Body of pancreas (tissue), 4 donors: ENCODE data around the gene ZFP36L1.

ENCODE experiments used
- CTCF ChIP-seq, 7 experiments: fragments of 450-650 bp in 4 of 7; fragments of 200-600 bp in 3 of 7; sonication (generic) in 3 of 7; IDR thresholded peaks; one replicate each; pipeline ENCODE4 v1.5.1; 2016 to 2019; ENCODE audit warnings: antibody characterized with exemption in 7 of 7
- POLR2A ChIP-seq, 3 donors: fragments of 450-650 bp; IDR thresholded peaks; one replicate each; pipeline ENCODE4 v1.6.1; 2016; ENCODE audit warnings: antibody characterized with exemption in 3 of 3, mild to moderate bottlenecking in 2 of 3

- TF ChIP-seq POLR2A (IDR thresholded peaks at IDR 0.05) (no peak), CTCF (IDR thresholded peaks at IDR 0.05) (peak; percentile 62 to 90 (median 88))
Measured at GRCh38 chr14:68824517-68825347, 31.9 kb upstream of the ZFP36L1 start.
